Activated CD8-positive, alpha-beta memory T cell treated with anti-CD3 and anti-CD28 coated beads for 36 hours (primary cell): ENCODE results near the gene SLC9A9. TPM values are rescaled to one million over a fixed set of nuclear protein-coding genes. Genes with fewer than 3 reads are reported as not detected.

Experiments used
- CTCF ChIA-PET: fragments of 350-600 bp; sonication (Branson Sonifier 250); formaldehyde crosslinking; loops from one replicate; lab custom pipeline; 2021; ENCODE audit warnings: antibody characterized with exemption; lab: Charles Lee
- POLR2A ChIA-PET: fragments of 350-600 bp; sonication (Branson Sonifier 250); formaldehyde crosslinking; loops from one replicate; lab custom pipeline; 2021; ENCODE audit warnings: antibody characterized with exemption; lab: Charles Lee
- total RNA-seq, 2 experiments: library from RNA; stranded (reverse); gene quantifications; one replicate each; pipeline ENCODE4 v1.2.3, GENCODE V29; 2021

Gene SLC9A9
- total RNA-seq, 2 experiments from 2014 or later: 1.0 TPM

- POLR2A ChIA-PET: no interaction called here
- CTCF ChIA-PET: no interaction called here
Observed at GRCh38 chr3:143775459-143775858, 72.8 kb downstream of the SLC9A9 start.

GRCh38 chr3:143771939-143772338 lies 76.3 kb downstream of the SLC9A9 start:
- ChIA-PET POLR2A (no interaction called here), CTCF (no interaction called here)

DNA sequence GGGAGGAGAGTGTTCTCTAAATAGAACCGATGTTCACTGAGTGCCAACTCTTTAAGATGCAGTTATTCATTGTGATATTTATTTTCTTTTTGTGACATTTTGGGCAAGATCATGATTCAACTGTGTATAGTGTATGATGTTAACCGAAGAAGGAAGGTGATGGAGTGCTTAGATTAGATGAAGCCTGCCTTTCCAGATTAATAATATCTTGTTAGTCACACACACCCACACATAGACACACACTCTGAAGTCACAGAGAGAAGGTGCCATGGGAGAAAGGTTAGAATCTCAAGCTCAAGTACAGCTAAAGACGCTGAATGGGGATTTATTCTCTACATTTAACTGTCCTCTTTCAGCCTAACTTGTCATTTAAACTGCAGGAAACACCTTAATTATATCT lies 77.0 kb downstream of the SLC9A9 start:
- CTCF ChIA-PET: no interaction called here
- POLR2A ChIA-PET: no interaction called here

GRCh38 chr3:143770391-143770790 lies 77.9 kb downstream of the SLC9A9 start:
- CTCF ChIA-PET: no interaction called here
- POLR2A ChIA-PET: no interaction called here

GRCh38 chr3:143769616-143770015 lies 78.7 kb downstream of the SLC9A9 start:
- ChIA-PET POLR2A (no interaction called here), CTCF (no interaction called here)

DNA sequence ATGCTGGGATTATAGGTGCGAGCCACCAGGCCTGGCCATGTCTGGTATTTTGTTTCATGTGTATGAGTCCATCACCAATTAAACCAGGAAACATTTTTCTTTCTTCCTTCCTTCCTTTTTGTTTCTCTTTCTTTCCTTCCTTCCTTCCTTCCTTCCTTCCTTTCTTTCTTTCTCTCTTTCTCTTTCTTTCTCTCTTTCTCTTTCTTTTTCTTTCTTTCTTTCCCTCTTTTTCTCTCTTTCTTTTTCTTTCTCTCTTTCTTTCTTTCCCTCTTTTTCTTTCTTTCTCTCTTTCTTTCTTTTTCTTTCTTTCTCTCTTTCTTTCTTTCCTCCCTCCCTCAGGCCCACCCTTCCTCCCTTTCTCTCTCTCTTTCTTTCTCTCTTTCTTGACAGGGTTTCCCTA lies 83.4 kb downstream of the SLC9A9 start:
- POLR2A ChIA-PET: no interaction called here
- CTCF ChIA-PET: no interaction called here

DNA sequence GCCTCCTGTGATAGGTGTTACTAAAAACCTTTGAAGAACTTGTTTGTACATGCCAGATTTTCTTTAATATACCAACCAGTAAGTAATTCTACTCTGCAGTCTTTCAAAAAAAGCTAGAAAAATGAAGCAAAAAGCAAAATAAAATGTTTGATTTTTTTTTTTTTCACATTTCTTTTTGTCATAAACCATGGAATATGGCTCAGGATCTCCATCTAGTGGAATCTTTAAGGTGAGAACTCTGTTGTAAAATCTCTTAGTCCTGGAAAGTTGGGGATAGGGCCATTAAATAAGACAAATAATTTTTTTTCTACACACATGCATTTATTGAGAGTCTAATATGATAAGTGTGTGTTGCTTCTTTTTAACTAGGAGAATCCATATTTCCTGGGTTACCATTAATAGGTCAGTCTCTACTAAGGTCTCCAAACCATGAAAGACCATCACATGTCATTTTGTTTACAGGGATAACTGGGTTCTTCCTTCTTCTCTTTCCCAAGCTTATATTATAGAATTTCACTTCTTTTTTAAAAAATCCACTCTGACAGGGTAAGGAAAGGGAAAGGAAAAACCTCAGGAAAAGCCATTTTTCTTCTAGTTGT lies 84.6 kb downstream of the SLC9A9 start:
- POLR2A ChIA-PET: no interaction called here
- CTCF ChIA-PET: no interaction called here

GRCh38 chr3:143757691-143758090 lies 90.6 kb downstream of the SLC9A9 start:
- ChIA-PET POLR2A (no interaction called here), CTCF (no interaction called here)

DNA sequence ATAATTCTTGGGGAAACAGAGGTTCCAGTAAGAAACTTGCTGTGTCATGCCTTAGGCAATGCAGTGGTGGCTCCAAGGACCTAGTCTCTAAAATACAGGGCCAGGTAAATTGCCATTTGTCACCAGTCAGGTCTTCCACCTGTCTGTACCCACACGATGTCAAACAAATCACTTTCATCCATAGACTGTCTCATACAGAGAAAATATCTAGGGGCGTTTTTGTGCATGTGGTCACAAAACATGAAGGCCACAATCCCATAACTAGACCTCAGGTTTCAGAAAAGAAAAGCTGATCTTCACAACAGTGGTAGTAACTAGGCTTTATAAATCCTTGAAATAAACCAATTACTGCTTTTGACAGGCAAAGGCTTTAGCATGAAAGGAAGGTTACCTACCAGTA lies 92.3 kb downstream of the SLC9A9 start:
- ChIA-PET POLR2A (no interaction called here), CTCF (no interaction called here)

DNA sequence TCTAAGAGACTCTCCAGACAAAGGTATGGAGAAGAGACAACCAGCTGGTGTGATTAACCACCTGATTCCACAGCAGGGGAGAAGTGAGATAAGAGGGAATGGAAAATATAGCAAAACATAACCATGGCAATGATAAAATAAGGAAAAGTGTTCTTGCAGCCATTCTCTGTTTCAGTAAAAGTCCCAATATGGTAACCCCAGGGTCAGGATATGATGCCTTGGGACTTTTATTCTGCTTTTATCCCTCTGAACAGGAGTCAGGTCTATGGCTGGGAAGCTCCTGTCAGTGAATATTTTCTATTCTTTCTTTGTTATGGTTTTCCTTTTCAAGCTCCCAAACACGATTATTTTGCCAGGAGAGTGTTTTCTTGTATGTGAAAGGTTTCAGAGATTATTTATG lies 94.2 kb downstream of the SLC9A9 start:
- CTCF ChIA-PET: no interaction called here
- POLR2A ChIA-PET: no interaction called here

DNA sequence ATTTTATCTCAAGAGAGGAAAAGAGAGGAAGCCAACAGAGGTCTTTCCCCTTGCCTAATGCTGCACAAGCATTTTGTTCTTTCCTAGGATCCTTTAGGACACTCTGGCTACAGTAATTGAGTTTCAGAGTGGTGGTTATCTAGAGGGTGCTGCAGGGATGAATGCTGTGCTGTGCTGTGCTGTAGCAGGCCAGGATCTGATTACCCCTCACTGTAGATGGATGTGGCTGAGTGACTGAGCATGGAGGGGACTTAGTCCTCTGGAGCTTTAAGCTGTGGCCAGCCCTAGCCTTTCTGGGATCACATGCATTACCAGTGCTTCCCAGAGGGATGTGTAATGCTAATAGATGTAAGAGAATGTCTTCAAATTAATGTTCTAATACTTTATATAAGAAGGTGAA lies 94.8 kb downstream of the SLC9A9 start:
- POLR2A ChIA-PET: no interaction called here
- CTCF ChIA-PET: no interaction called here

- CTCF ChIA-PET: no interaction called here
- POLR2A ChIA-PET: no interaction called here
Observed at GRCh38 chr3:143753006-143753405, 95.3 kb downstream of the SLC9A9 start.

- POLR2A ChIA-PET: no interaction called here
- CTCF ChIA-PET: no interaction called here
Observed at GRCh38 chr3:143751643-143752178, 96.6 kb downstream of the SLC9A9 start.

DNA sequence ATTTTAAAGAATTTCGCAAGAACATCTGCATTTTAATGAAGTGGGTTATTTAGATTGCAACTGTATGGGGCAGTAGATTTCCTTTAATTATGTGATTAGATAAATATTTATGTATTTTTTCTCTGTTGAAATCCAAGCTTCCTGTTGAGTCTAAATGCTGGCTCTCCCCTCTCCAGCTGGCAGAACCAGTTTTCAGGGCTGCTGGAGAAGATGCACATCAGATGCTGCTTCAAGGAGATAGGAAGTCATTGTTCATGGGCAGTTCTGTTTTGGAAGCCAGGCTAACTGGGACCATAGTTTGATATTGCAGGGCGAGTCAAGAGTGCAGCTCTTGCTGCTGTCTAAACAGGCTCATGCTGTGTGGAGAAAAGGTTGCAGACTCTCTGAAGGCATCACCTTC lies 97.4 kb downstream of the SLC9A9 start:
- ChIA-PET POLR2A (no interaction called here), CTCF (no interaction called here)

- POLR2A ChIA-PET: no interaction called here
- CTCF ChIA-PET: no interaction called here
Observed at GRCh38 chr3:143749926-143750325, 98.3 kb downstream of the SLC9A9 start.

GRCh38 chr3:143737065-143737464 lies 111.2 kb downstream of the SLC9A9 start:
- POLR2A ChIA-PET: no interaction called here
- CTCF ChIA-PET: no interaction called here

GRCh38 chr3:143736205-143736997 lies 111.9 kb downstream of the SLC9A9 start:
- ChIA-PET POLR2A (no interaction called here), CTCF (no interaction called here)

- ChIA-PET CTCF (no interaction called here), POLR2A (no interaction called here)
Observed at GRCh38 chr3:143731776-143732175, 116.5 kb downstream of the SLC9A9 start.

DNA sequence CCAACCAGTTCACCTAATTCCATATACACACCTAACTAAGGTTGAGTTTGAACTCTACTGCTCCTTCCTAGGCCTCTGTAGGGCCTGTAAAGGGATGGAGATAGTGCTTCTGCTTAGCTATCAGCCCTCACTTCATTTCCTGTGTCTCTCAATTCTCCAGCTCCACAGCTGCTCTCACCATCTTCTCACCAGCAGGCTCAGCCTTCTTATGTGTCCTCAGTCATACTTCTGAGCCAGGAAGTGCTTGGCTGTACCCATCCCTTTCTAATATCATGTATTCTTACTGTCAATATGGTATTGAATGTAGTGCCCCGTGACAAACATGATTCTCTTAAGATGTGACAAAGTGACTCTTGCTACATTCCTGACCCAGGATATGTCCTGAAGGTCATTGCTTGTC lies 116.9 kb downstream of the SLC9A9 start:
- POLR2A ChIA-PET: no interaction called here
- CTCF ChIA-PET: no interaction called here

- ChIA-PET POLR2A (no interaction called here), CTCF (no interaction called here)
Observed at GRCh38 chr3:143727391-143727790, 120.9 kb downstream of the SLC9A9 start.

GRCh38 chr3:143726727-143727126 lies 121.5 kb downstream of the SLC9A9 start:
- POLR2A ChIA-PET: interaction anchor here (0.7 kb wide), 1 partner anchor 520 kb away, joined by 3 read pairs; no protein-coding TSS in a partner anchor
- CTCF ChIA-PET: no interaction called here
